ENCODE measurements around the gene DNAAF8.

DNAAF8 gene

DNA sequence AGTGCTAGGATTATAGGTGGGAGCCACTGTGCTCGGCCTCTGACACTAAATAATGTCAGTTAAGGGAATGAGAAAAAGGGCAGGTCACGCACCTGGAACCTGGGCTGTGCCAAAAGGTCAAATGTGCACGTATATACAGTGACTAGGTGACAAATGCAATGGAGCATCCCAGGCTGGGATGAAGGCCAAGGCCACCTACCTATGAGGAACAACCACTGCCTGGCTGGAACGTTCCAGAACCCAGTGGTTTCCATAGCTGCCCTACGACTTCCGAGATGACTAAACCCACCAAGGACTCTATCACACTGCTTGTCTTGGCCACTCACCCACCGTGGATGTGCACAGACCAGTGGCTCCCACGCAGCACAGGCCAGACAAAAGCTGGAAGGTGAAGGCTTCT lies 16.6 kb downstream of the DNAAF8 start:
- H3K36me3 ChIP-seq (ENCODE audit: control insufficient read depth, insufficient read depth, low read length) = no peaks in the 10 kb centered on the region

DNA sequence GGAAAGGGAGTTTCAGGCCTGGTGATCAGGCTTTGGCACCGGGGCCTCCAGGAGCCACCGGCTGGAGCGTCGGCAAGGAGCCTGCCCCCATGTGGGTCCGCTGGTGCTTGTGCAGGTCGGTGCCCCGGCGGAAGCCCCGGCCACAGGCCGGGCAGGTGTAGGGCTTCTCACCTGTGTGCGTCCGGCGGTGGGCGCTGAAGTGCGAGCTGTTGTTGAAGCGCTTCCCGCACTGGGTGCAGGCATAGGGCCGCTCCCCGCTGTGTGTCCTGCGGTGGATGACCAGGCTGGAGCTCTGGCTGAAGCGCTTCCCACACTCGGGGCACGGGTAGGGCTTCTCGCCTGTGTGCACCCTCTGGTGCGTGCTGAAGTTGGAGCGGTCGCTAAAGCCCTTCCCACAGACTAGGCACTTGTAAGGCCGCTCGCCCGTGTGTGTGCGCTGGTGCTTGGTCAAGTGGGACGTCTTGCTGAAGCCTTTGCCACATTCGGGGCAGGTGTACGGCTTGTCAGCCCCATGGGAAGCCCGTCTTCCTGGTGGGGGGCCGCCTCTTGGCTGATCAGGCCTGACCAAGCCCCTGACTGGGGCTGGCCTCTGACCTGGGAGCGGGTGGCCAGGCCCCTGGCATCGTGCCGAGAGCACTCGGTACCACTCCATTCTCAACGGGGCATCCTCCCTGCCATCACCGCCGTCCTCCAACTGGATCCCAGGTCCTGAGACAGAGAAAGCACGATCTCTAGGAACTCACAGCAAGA lies 18.2 kb downstream of the DNAAF8 start:
- no peaks in the 10 kb centered on the region for H3K36me3 ChIP-seq (ENCODE audit: control insufficient read depth, insufficient read depth, low read length)

More for the DNA sequence above, 16.6 kb downstream of the DNAAF8 start:
- Histone ChIP-seq H3K27me3 (ENCODE audit: control insufficient read depth, insufficient read depth, low read length) (no peaks in the 10 kb centered on the region), H3K4me1 (ENCODE audit: control insufficient read depth, insufficient read depth, low read length) (no peaks in the 10 kb centered on the region), H3K4me3 (ENCODE audit: low read length) (no peak overlapping the region), H3K9ac (ENCODE audit: low read length) (no peak overlapping the region), H3K9me3 (ENCODE audit: control insufficient read depth, low read length) (no peaks in the 10 kb centered on the region)

DNA sequence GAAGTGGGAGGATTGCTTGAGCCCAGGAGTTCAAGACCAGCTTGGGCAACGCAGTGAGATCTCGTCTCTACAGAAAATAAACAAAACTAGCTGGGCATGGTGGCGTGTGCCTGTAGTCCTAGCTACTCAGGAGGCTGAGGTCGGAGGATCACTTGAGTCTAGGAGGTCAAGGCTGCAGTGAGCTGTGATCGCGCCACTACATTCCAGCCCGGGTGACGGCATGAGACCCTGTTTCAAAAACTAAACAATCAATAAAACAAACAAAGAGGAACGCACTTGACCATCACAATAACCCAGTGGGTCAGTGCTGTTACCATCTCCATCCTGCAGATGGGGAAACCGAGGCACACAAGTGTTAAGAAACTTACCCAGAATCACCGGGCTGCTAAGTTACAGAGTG lies 18.9 kb downstream of the DNAAF8 start:
- no peaks in the 10 kb centered on the region for H3K27me3 ChIP-seq (ENCODE audit: control insufficient read depth, insufficient read depth, low read length)
- H3K4me1 ChIP-seq (ENCODE audit: control insufficient read depth, insufficient read depth, low read length) = no peaks in the 10 kb centered on the region
- no peak overlapping the region for H3K9ac ChIP-seq (ENCODE audit: low read length)
- no peak overlapping the region for H3K4me3 ChIP-seq (ENCODE audit: low read length)
- no peaks in the 10 kb centered on the region for H3K36me3 ChIP-seq (ENCODE audit: control insufficient read depth, insufficient read depth, low read length)
- H3K9me3 ChIP-seq (ENCODE audit: control insufficient read depth, low read length) = no peaks in the 10 kb centered on the region

More for the DNA sequence above, 18.2 kb downstream of the DNAAF8 start:
- no peaks in the 10 kb centered on the region for H3K4me1 ChIP-seq (ENCODE audit: control insufficient read depth, insufficient read depth, low read length)
- no peak overlapping the region for H3K9ac ChIP-seq (ENCODE audit: low read length)
- H3K4me3 ChIP-seq (ENCODE audit: low read length) = no peak overlapping the region
- no peaks in the 10 kb centered on the region for H3K27me3 ChIP-seq (ENCODE audit: control insufficient read depth, insufficient read depth, low read length)
- no peaks in the 10 kb centered on the region for H3K9me3 ChIP-seq (ENCODE audit: control insufficient read depth, low read length)

DNA sequence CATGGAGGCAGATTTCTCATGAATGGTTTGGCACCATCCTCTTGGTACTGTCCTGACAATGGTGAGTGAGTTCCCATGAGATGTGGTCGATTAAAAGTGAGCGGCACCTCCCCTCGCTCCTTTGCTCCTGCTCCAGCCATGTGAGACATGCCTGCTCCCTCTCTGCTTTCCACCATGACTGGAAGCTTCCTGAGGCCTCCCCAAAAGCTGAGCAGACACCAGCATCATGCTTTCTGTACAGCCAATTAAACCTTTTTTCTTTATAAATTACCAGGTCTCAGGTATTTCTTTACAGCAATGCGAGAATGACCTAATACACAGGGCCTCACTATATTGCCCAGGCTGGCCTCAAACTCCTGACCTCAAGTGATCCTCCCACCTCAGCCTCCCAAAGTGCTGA lies 20.5 kb downstream of the DNAAF8 start:
- H3K9ac ChIP-seq (ENCODE audit: low read length) = no peak overlapping the region
- no peak overlapping the region for H3K4me3 ChIP-seq (ENCODE audit: low read length)
- no peaks in the 10 kb centered on the region for H3K4me1 ChIP-seq (ENCODE audit: control insufficient read depth, insufficient read depth, low read length)
- H3K27me3 ChIP-seq (ENCODE audit: control insufficient read depth, insufficient read depth, low read length) = no peaks in the 10 kb centered on the region
- no peaks in the 10 kb centered on the region for H3K9me3 ChIP-seq (ENCODE audit: control insufficient read depth, low read length)
- H3K36me3 ChIP-seq (ENCODE audit: control insufficient read depth, insufficient read depth, low read length) = no peaks in the 10 kb centered on the region

DNA sequence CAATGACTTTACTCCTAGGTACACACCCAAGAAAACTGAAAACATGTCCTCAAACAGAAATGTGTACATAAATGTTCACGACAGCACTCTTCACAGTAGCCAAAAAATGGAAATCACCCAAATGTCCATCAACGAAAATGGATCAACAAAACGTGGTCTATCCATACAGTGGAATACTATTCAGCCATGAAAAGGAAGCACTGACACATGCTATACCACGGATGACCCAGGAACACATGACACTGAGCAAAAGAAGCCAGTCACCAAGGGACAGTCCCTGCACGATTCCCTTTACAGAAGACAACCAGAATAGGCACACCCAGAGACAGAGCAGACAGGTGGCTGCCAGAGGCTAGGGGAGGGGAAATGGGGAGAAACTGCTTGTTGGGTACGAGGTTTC lies 21.4 kb downstream of the DNAAF8 start:
- no peak overlapping the region for H3K4me3 ChIP-seq (ENCODE audit: low read length)
- H3K27me3 ChIP-seq (ENCODE audit: control insufficient read depth, insufficient read depth, low read length) = no peaks in the 10 kb centered on the region
- no peaks in the 10 kb centered on the region for H3K4me1 ChIP-seq (ENCODE audit: control insufficient read depth, insufficient read depth, low read length)
- H3K9ac ChIP-seq (ENCODE audit: low read length) = no peak overlapping the region
- no peaks in the 10 kb centered on the region for H3K36me3 ChIP-seq (ENCODE audit: control insufficient read depth, insufficient read depth, low read length)
- no peaks in the 10 kb centered on the region for H3K9me3 ChIP-seq (ENCODE audit: control insufficient read depth, low read length)

DNA sequence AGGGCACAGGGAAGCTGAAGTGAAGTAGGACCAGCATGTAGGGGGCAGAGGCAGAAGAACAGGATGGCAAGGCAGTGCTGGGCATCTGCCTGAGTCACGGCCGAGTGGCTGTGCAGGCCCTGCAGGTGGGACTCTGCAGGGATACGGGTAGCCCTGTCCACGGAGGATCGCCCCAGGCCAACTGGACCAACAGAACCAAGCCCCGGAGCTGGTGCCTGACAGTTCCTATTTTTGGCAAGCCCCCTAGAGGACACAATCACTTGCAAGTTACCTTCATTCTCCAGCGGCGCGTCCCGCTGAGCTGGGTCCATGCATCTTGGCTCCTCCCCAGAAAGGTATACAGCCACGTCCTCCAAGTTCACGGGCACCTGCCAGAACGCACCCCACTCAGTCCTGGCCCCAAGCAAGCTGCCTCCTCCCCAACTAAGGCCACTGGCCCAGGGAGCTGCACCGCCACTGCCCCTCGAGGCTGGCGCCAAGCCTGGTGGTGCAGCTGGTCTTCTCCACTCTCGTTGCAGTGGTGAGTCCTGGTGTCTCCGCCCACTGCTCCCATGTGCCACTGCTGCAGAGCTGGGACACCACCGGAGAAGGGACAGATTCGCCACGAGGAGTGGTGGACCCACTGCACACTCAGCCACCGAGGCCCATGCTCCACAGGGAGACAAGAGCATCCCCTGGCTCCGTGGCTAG lies 26.0 kb downstream of the DNAAF8 start:
- H3K9ac ChIP-seq (ENCODE audit: low read length) = no peak overlapping the region
- H3K27me3 ChIP-seq (ENCODE audit: control insufficient read depth, insufficient read depth, low read length) = no peaks in the 10 kb centered on the region
- H3K4me1 ChIP-seq (ENCODE audit: control insufficient read depth, insufficient read depth, low read length) = no peaks in the 10 kb centered on the region
- no peaks in the 10 kb centered on the region for H3K9me3 ChIP-seq (ENCODE audit: control insufficient read depth, low read length)
- peaks cover 5% of the 10 kb centered on the region for H3K36me3 ChIP-seq (ENCODE audit: control insufficient read depth, insufficient read depth, low read length)
- H3K4me3 ChIP-seq (ENCODE audit: low read length) = no peak overlapping the region

DNA sequence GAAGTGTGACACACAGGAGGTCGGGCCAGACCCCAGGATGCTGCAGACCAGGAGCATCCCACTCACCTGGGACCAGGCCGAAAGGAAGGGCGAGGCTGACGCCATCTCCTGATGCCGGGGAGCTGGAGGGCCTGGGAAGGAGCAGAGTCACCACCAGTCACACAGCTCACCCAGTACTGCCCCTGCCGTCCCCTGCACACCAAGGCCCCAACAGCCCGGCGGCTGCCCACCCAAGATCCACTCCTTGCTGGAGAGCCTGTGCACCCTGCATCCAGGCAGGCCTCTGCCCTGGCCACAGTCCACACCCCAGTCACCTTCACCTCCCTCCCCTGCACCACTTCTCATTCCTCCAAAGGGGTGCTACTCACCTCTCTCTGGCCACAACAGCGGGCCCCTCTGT lies 27.9 kb downstream of the DNAAF8 start:
- H3K27me3 ChIP-seq (ENCODE audit: control insufficient read depth, insufficient read depth, low read length) = no peaks in the 10 kb centered on the region
- H3K4me1 ChIP-seq (ENCODE audit: control insufficient read depth, insufficient read depth, low read length) = peaks cover 6% of the 10 kb centered on the region
- peaks cover 5% of the 10 kb centered on the region for H3K36me3 ChIP-seq (ENCODE audit: control insufficient read depth, insufficient read depth, low read length)
- no peak overlapping the region for H3K9ac ChIP-seq (ENCODE audit: low read length)
- no peaks in the 10 kb centered on the region for H3K9me3 ChIP-seq (ENCODE audit: control insufficient read depth, low read length)
- H3K4me3 ChIP-seq (ENCODE audit: low read length) = no peak overlapping the region

DNA sequence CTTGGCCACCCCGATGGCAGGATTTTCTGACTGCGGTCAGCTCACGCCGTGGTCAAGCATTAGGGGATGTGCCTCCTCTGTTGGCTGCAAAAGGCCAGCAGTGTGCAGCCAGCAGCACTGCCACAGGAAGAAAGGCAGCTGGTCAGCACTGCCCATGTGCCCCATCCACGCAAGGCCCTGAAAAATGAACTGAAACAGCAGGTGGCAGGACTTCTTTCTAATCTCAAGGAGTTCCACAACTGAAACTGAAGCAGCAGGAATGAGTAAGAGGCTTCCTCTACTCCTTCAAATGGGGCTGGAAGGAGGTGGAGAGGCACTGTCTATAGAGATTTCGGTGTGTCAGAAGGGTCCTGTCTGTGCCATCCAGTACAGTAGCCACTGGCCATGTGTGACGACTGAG lies 29.5 kb downstream of the DNAAF8 start:
- H3K9me3 ChIP-seq (ENCODE audit: control insufficient read depth, low read length) = no peaks in the 10 kb centered on the region
- no peak overlapping the region for H3K4me3 ChIP-seq (ENCODE audit: low read length)
- H3K9ac ChIP-seq (ENCODE audit: low read length) = no peak overlapping the region
- no peaks in the 10 kb centered on the region for H3K27me3 ChIP-seq (ENCODE audit: control insufficient read depth, insufficient read depth, low read length)
- H3K4me1 ChIP-seq (ENCODE audit: control insufficient read depth, insufficient read depth, low read length) = peaks cover 15% of the 10 kb centered on the region
- peaks cover 5% of the 10 kb centered on the region for H3K36me3 ChIP-seq (ENCODE audit: control insufficient read depth, insufficient read depth, low read length)

DNA sequence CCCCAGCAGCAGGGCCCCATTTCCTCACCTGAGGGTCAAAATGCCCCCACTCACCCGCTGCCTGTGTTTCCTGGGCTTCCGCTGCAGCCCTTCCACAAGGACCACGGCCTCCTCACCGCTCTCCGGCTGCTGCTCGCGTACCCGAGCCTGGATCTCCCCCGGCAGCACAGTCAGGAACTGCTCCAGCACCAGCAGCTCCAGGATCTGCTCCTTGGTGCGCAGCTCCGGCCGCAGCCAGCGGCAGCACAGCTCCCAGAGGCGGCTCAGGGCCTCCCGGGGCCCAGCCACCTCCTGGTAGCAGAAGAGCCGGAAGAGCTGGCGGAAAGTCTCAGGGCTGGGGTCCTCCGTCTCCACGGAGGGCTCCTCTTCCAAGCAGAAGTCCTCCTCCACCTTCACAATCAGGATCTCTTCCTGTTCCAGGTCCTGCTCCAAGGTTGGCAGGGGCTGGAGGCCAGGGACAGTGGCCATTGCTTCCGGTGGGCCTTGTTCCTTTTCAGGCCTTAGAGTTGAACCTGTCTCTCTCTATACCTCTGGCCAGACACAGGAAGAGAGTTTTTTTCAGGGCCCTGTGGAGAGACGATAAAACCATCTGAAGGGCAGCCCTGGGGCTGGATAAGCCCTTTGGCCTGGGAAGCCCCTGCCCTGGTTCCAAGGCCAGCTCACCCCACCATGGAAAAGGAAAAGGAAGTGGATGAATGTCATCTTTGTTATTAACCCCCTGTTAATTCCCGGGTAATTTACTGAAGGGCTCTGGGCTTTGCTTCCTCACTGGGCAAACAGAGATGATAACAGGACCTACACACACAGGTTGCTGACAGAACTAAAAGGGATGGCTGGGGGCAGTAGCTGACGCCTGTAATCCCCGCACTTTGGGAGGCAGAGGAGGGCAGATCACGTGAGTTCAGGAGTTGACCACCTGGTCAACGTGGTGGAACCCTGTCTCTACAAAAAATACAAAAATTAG lies 31.5 kb downstream of the DNAAF8 start:
- peak overlapping the region; percentile 90 for H3K9ac ChIP-seq (ENCODE audit: low read length)
- H3K4me3 ChIP-seq (ENCODE audit: low read length) = peak overlapping the region; percentile 74
- peaks cover 21% of the 10 kb centered on the region for H3K4me1 ChIP-seq (ENCODE audit: control insufficient read depth, insufficient read depth, low read length)
- H3K9me3 ChIP-seq (ENCODE audit: control insufficient read depth, low read length) = no peaks in the 10 kb centered on the region
- no peaks in the 10 kb centered on the region for H3K27me3 ChIP-seq (ENCODE audit: control insufficient read depth, insufficient read depth, low read length)
- peaks cover 5% of the 10 kb centered on the region for H3K36me3 ChIP-seq (ENCODE audit: control insufficient read depth, insufficient read depth, low read length)

DNA sequence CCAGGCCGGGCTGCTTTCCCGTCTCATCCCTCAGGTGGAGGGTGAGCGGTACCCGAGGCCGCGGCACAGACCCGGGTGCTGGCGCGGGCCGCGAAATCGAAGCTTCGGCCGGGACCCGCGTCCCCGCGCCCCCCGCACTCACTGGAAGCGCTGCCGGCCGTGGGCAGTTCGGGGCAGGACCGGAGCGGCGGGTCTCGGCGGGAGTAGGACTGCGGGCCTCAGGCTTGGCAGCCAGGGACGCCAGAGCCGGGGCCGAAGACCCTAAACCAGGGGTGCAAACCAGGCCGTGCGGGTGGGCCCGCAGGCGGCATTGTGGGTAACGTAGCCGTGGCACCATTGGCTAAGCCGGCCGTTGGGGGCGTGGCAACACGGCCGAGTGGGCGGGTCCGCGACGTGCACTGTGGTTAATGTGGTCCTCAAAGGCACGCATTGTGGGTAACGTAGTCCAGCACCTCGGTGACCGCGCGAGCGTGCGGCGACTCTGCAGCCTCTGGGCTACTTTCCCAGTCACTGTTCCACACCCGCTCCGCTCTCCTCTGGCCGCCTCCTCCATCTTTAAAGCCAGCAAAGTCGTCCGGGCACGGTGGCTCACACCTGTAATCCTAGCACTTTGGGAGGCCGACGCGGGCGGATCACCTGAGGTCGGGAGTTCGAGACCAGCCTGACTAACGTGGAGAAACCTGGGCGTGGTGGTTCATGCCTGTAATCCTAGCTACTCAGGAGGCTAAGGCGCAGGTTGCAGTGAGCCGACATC lies 32.7 kb downstream of the DNAAF8 start, which contains the start of gene ZNF500:
TSS of gene ZNF500 (minus strand) at position 288 of the 754 bp plus-strand sequence. CDS start 1,184 bp downstream, outside the sequence.
- Histone ChIP-seq H3K27me3 (ENCODE audit: control insufficient read depth, insufficient read depth, low read length) (no peaks in the 10 kb centered on the region), H3K9ac (ENCODE audit: low read length) (peak within 1 kb of the TSS; percentile 90), H3K36me3 (ENCODE audit: control insufficient read depth, insufficient read depth, low read length) (peaks cover 1% of the 10 kb centered on the region), H3K9me3 (ENCODE audit: control insufficient read depth, low read length) (no peaks in the 10 kb centered on the region), H3K4me3 (ENCODE audit: low read length) (peak within 1 kb of the TSS; percentile 74), H3K4me1 (ENCODE audit: control insufficient read depth, insufficient read depth, low read length) (peaks cover 21% of the 10 kb centered on the region)

DNA sequence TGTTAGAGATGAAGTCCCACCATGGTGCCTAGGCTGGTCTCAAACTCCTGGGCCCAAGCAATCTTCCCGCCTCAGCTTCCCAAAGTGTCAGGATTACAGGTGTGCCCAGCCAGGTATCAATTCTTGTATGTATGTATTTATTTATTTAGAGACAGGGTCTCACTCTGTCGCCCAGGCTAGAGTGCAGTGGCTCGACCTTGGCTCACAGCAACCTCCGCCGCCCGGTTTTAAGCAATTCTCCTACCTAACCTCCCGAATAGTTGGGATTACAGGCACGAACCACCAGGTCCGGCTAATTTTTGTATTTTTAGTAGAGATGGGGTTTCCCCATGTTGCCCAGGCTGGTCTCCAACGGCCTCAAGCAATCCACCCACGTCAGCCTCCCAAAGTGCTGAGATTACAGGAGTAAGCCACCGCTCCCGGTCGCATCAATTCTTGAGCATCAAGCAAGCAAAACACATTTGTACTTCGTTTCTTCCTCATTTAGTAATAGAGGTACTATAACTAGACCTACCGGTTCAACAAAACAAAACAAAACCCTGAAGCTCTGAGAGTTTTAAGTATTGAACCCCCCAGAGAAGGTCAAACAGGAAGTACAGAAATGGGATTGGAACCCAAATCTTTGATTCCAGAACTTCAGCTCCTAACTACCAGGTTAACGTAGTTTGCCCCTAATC lies 33.7 kb downstream of the DNAAF8 start:
- H3K4me1 ChIP-seq (ENCODE audit: control insufficient read depth, insufficient read depth, low read length) = peaks cover 21% of the 10 kb centered on the region
- H3K9ac ChIP-seq (ENCODE audit: low read length) = peak overlapping the region; percentile 72
- H3K36me3 ChIP-seq (ENCODE audit: control insufficient read depth, insufficient read depth, low read length) = no peaks in the 10 kb centered on the region
- H3K27me3 ChIP-seq (ENCODE audit: control insufficient read depth, insufficient read depth, low read length) = no peaks in the 10 kb centered on the region
- H3K4me3 ChIP-seq (ENCODE audit: low read length) = peak overlapping the region; percentile 69
- H3K9me3 ChIP-seq (ENCODE audit: control insufficient read depth, low read length) = no peaks in the 10 kb centered on the region

All from mucosa of stomach (tissue), 1 donor.